DOHH2 (cell line): Measurements from ENCODE around the gene EIF6.

Source experiments
- H3F3A ChIP-seq: fragments of 200-600 bp; sonication (generic), shearing (Covaris generic); 2 replicates; pipeline ENCODE4 v1.6.0; 2016; ENCODE audit warnings: antibody characterized with exemption, mild to moderate bottlenecking; ENCODE audit not compliant: control insufficient read depth, insufficient read depth
- H3K27ac ChIP-seq: fragments of 200-600 bp; sonication (generic); 2 replicates; pipeline ENCODE4 v1.5.1; 2014; ENCODE audit warnings: low read depth, mild to moderate bottlenecking, low read length, moderate library complexity
- H3K27me3 ChIP-seq: fragments of 200-600 bp; sonication (generic); 2 replicates; pipeline ENCODE4 v1.6.1; 2014; ENCODE audit warnings: mild to moderate bottlenecking, low read length, mixed read lengths; ENCODE audit not compliant: control insufficient read depth
- H3K36me3 ChIP-seq: fragments of 200-600 bp; sonication (generic); 2 replicates; pipeline ENCODE4 v1.6.1; 2014; ENCODE audit warnings: mild to moderate bottlenecking, low read length, moderate library complexity, mixed read lengths; ENCODE audit not compliant: control insufficient read depth
- H3K4me1 ChIP-seq: fragments of 200-600 bp; sonication (generic); 2 replicates; pipeline ENCODE4 v1.6.1; 2014; ENCODE audit warnings: mild to moderate bottlenecking, low read length, mixed read lengths; ENCODE audit not compliant: control insufficient read depth
- H3K4me2 ChIP-seq: fragments of 200-600 bp; sonication (generic); 2 replicates; pipeline ENCODE4 v1.6.0; 2014; ENCODE audit warnings: mild to moderate bottlenecking, low read length, moderate library complexity
- H3K4me3 ChIP-seq: fragments of 200-600 bp; sonication (generic); 2 replicates; pipeline ENCODE4 v1.5.1; 2014; ENCODE audit warnings: mild to moderate bottlenecking, low read length, mixed read lengths
- H3K79me2 ChIP-seq: fragments of 200-600 bp; sonication (generic); 2 replicates; pipeline ENCODE4 v1.6.1; 2014; ENCODE audit warnings: mild to moderate bottlenecking, low read length, mixed read lengths; ENCODE audit not compliant: control insufficient read depth
- H3K9me2 ChIP-seq: fragments of 200-600 bp; sonication (generic); replicated peaks from 2 replicates; pipeline ENCODE4 v1.6.1; 2014; ENCODE audit warnings: mild to moderate bottlenecking, low read length, mixed read lengths; ENCODE audit not compliant: control insufficient read depth
- H3K9me3 ChIP-seq: fragments of 200-600 bp; sonication (generic); 2 replicates; pipeline ENCODE4 v1.6.1; 2014; ENCODE audit warnings: antibody characterized with exemption, low read length, mixed read lengths; ENCODE audit not compliant: control insufficient read depth, insufficient read depth
- H4K20me1 ChIP-seq: fragments of 200-600 bp; sonication (generic); 2 replicates; pipeline ENCODE4 v1.6.0; 2014; ENCODE audit warnings: low read depth, mild to moderate bottlenecking, antibody characterized with exemption, low read length, moderate library complexity; ENCODE audit not compliant: control insufficient read depth, insufficient read depth
- EZH2phosphoT487 ChIP-seq: fragments of 200-600 bp; sonication (generic); IDR thresholded peaks from 2 replicates; pipeline ENCODE4 v1.6.1; 2017; ENCODE audit warnings: borderline replicate concordance, mild to moderate bottlenecking, antibody characterized with exemption, low read length, moderate library complexity, mixed read lengths
- TF ChIP-seq, protein P1 (sequence below): fragments of 200-600 bp; sonication (generic); IDR thresholded peaks from one replicate; pipeline ENCODE4 v1.5.1; 2014; ENCODE audit warnings: antibody characterized with exemption, mild to moderate bottlenecking, low read depth, low read length; ENCODE audit not compliant: poor library complexity, severe bottlenecking

EIF6 gene

DNA sequence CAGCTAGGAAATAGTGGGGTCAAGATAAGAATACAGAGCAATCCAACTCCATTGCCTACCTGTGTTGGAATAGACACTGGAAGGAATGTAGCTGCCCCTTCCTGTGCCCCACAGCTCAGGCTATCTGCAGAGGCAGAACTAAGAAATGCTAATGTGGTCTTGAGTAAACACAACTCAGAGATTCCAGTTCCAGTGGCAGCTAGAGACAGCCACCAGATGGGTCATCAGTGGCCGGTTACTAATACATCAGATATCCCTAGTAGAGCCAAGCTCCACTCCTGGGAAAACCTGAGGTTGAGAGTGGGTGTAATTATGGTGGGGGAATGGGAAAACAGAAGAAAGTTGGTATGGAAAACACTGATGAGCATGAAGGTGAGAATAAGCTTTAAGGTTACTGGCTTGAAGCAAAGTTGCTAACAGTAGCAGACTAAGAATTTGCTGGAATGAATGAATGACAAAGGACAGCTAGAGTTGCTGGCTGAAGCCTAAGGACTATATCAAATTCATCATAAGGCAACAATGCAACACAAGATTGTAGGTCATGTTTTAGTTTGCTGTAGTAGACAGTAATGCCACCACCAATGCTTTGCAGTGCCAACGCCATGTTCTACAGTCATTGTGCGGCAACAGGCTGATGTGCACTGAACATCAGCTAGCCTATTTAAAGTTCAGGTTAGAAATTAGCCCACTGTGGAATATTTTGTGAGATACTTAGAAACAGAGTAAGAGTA is 36.0 kb upstream of the EIF6 start:
- no peak overlapping the region for H3K4me3 ChIP-seq
- H3K79me2 ChIP-seq, result no peaks in the 10 kb centered on the region
- H3F3A ChIP-seq, result no peaks in the 10 kb centered on the region
- peaks cover 3% of the 10 kb centered on the region; the same call in 1 of the 2 replicates for H3K36me3 ChIP-seq
- H3K4me1 ChIP-seq, result no peaks in the 10 kb centered on the region
- no peaks in the 10 kb centered on the region for H4K20me1 ChIP-seq
- H3K9me3 ChIP-seq, result no peaks in the 10 kb centered on the region
- H3K27ac ChIP-seq, result no peak overlapping the region
- H3K9me2 ChIP-seq, result no peaks in the 10 kb centered on the region
- no peaks in the 10 kb centered on the region for H3K27me3 ChIP-seq
- TF ChIP-seq, protein P1, sequence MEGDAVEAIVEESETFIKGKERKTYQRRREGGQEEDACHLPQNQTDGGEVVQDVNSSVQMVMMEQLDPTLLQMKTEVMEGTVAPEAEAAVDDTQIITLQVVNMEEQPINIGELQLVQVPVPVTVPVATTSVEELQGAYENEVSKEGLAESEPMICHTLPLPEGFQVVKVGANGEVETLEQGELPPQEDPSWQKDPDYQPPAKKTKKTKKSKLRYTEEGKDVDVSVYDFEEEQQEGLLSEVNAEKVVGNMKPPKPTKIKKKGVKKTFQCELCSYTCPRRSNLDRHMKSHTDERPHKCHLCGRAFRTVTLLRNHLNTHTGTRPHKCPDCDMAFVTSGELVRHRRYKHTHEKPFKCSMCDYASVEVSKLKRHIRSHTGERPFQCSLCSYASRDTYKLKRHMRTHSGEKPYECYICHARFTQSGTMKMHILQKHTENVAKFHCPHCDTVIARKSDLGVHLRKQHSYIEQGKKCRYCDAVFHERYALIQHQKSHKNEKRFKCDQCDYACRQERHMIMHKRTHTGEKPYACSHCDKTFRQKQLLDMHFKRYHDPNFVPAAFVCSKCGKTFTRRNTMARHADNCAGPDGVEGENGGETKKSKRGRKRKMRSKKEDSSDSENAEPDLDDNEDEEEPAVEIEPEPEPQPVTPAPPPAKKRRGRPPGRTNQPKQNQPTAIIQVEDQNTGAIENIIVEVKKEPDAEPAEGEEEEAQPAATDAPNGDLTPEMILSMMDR, result no peak
- TF ChIP-seq EZH2phosphoT487, result no peak
- no peak overlapping the region for H3K4me2 ChIP-seq

GRCh38 chr20:35319871-35320197 is 35.3 kb upstream of the EIF6 start:
- no peak overlapping the region for H3K4me3 ChIP-seq
- no peaks in the 10 kb centered on the region for H3K9me2 ChIP-seq
- H3K27ac ChIP-seq, result no peak overlapping the region
- H3K79me2 ChIP-seq, result no peaks in the 10 kb centered on the region
- H3F3A ChIP-seq, result no peaks in the 10 kb centered on the region
- H3K36me3 ChIP-seq, result peaks cover 3% of the 10 kb centered on the region; the same call in 1 of the 2 replicates
- H3K4me1 ChIP-seq, result no peaks in the 10 kb centered on the region
- H3K9me3 ChIP-seq, result no peaks in the 10 kb centered on the region
- no peak for TF ChIP-seq EZH2phosphoT487
- TF ChIP-seq, protein P1, result no peak
- H3K4me2 ChIP-seq, result no peak overlapping the region
- H4K20me1 ChIP-seq, result no peaks in the 10 kb centered on the region
- H3K27me3 ChIP-seq, result no peaks in the 10 kb centered on the region

DNA sequence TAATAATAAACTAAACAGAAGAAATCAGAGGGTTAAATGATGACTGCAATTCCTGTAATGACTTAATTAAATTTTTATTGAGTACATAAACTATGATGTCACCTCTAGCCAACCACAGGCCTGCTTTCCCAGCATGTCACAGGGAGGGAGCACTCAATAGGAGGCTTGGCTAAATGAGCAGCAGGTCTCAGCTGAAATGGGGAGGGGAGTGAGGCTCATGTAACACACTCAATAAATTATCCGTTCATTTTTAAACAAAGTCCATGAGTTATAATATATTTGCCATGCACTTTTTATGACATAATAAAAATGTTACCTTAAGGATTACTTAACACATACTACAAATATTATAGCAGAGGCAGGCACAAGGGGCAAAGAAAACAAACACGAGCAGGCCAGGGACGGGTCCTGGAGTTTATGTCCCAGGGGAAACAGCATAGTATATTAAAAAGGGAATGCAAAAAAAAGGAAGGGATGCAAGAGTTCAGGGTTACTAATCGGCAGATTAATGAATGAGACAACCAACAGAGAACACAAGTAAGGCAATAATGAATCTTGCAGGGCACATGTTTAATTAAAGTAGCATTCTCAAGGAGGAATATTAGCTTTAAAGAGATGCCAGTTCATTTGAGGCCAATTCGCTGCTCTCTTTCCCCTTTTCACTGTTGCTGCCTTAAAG is 34.8 kb upstream of the EIF6 start:
- no peaks in the 10 kb centered on the region for H3K79me2 ChIP-seq
- no peak overlapping the region for H3K4me3 ChIP-seq
- no peaks in the 10 kb centered on the region for H3K27me3 ChIP-seq
- H3K36me3 ChIP-seq, result peaks cover 5% of the 10 kb centered on the region
- H3K9me2 ChIP-seq, result no peaks in the 10 kb centered on the region
- no peaks in the 10 kb centered on the region for H3F3A ChIP-seq
- H3K27ac ChIP-seq, result no peak overlapping the region
- H3K4me1 ChIP-seq, result no peaks in the 10 kb centered on the region
- H4K20me1 ChIP-seq, result no peaks in the 10 kb centered on the region
- no peak overlapping the region for H3K4me2 ChIP-seq
- TF ChIP-seq, protein P1, result no peak
- TF ChIP-seq EZH2phosphoT487, result no peak
- no peaks in the 10 kb centered on the region for H3K9me3 ChIP-seq
